ENCODE measurements around the gene FAM171A2. TPM values are rescaled to one million over a fixed set of nuclear protein-coding genes. Genes with fewer than 3 reads are reported as not detected.

FAM171A2 gene
- total RNA-seq, 4 donors from 2014 or later, result 1.0 to 8.1 (median 5.2) TPM

GRCh38 chr17:44308865-44309264 lies 54.8 kb downstream of the FAM171A2 start:
- Histone ChIP-seq H3K27ac (no peak overlapping the region), H3K4me3 (peak overlapping the region; percentile 23 to 55 (median 31)), H3K9me3 (no peaks in the 10 kb centered on the region), H3K4me1 (peaks cover 0 to 23% (median 15%) of the 10 kb centered on the region in 4 donors), H3K27me3 (peaks cover 0 to 57% of the 10 kb centered on the region in 2 donors), H3K36me3 (no peaks in the 10 kb centered on the region)
- DNase-seq (ENCODE audit: low spot score in 2 of 2), result no peak
- whole genome bisulfite sequencing, 2 donors, result 1% methylated on average over 15 of the region's 15 CpGs
- TF ChIP-seq POLR2A (IDR thresholded peaks at IDR 0.05) (no peak), EP300 (IDR thresholded peaks at IDR 0.05) (no peak), CTCF (IDR thresholded peaks at IDR 0.05) (no peak)

- H3K27me3 ChIP-seq, result peaks cover 0 to 57% of the 10 kb centered on the region in 2 donors
- peak within 1 kb of the TSS; percentile 23 to 55 (median 31) for H3K4me3 ChIP-seq
- peak; percentile 14 to 59 for TF ChIP-seq EP300 (IDR thresholded peaks at IDR 0.05)
- TF ChIP-seq CTCF (IDR thresholded peaks at IDR 0.05), result no peak
- TF ChIP-seq POLR2A (IDR thresholded peaks at IDR 0.05), result no peak
- no peaks in the 10 kb centered on the region for H3K36me3 ChIP-seq
- no peaks in the 10 kb centered on the region for H3K9me3 ChIP-seq
- peaks cover 0 to 23% (median 15%) of the 10 kb centered on the region in 4 donors for H3K4me1 ChIP-seq
- 0% methylated on average over 15 to 18 of the region's 39 CpGs for WGBS, 2 donors
- DNase-seq (ENCODE audit: low spot score in 2 of 2), result peak; percentile 37 to 69
- H3K27ac ChIP-seq, result peak within 1 kb of the TSS in 2 of 4 donors; percentile 29 to 72
These were observed 55.3 kb downstream of the FAM171A2 start, which contains the start of gene RUNDC3A for GRCh38 chr17:44308320-44308818. RUNDC3A (plus strand) TSS chr17:44308601; CDS start chr17:44308833, 232 bp downstream.

DNA sequence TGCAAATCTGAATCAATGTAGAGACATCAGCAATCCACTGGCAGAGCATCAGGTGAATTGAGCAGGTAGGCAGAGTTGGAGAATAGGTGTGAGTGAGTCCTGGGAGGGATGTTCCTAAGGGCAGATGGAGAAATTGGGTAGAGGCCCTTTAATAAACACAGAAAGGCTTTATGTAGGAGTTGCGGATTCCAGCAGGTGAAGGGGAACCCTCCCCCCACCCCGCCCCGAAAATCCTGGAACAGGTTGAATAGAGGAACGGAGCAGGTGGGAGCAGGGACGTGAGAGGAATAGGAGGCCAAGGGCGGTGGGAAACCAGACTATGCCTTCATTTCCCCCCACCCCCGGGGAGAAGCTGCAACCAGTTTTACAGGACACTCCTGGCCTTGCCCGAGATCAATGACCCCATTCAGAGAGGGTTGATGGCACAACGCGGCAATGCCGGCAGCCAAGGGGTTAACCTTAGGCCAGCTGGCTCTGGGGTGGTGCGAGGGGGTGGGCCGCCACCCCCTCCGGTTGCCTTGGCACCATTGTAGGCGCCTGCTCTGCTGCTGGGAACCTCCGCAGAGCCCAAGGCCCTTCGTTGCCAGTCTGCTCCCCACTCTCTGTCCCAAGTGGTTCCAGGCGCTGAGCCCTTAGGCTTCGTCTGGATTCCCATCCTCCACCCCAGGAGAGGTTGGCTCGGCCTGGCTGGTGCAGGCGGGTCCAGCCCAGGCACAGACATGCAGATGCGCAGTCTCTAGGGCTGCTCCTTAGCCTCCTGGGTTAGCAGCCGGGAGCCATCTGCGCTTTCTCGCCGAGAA lies 56.1 kb downstream of the FAM171A2 start:
- Histone ChIP-seq H3K4me1 (peaks cover 0 to 23% (median 15%) of the 10 kb centered on the region in 4 donors), H3K36me3 (no peaks in the 10 kb centered on the region), H3K27ac (peak overlapping the region in 2 of 4 donors; percentile 29 to 72), H3K9me3 (no peaks in the 10 kb centered on the region), H3K27me3 (peaks cover 0 to 57% of the 10 kb centered on the region in 2 donors), H3K4me3 (peak overlapping the region; percentile 23 to 55 (median 31))
- no peak for DNase-seq (ENCODE audit: low spot score in 2 of 2)
- WGBS, 2 donors, result 4 to 5% methylated on average over 14 to 21 of the region's 26 CpGs
- TF ChIP-seq CTCF (IDR thresholded peaks at IDR 0.05) (no peak), EP300 (IDR thresholded peaks at IDR 0.05) (no peak), POLR2A (IDR thresholded peaks at IDR 0.05) (no peak)

- no peak overlapping the region for H3K4me3 ChIP-seq
- peaks cover 0 to 23% (median 15%) of the 10 kb centered on the region in 4 donors for H3K4me1 ChIP-seq
- no peak for TF ChIP-seq CTCF (IDR thresholded peaks at IDR 0.05)
- no peak for TF ChIP-seq EP300 (IDR thresholded peaks at IDR 0.05)
- no peak for TF ChIP-seq POLR2A (IDR thresholded peaks at IDR 0.05)
- no peak overlapping the region for H3K27ac ChIP-seq
- H3K36me3 ChIP-seq, result no peaks in the 10 kb centered on the region
- no peak for DNase-seq (ENCODE audit: low spot score in 2 of 2)
- peaks cover 0 to 47% of the 10 kb centered on the region in 2 donors for H3K27me3 ChIP-seq
- H3K9me3 ChIP-seq, result no peaks in the 10 kb centered on the region
These were observed 59.0 kb downstream of the FAM171A2 start for GRCh38 chr17:44304651-44305050.

Small RNA genes lying within 50 kb of the gene (small RNA-seq; reads per million reads assigned to genes)
- gene RF00012 (not detected), gene RN7SL258P (not detected), gene RNU6-453P (not detected)

Other genes starting within 250 kb of the FAM171A2 start
- 100 to 1,000 TPM in 3 of 4 donors, 10 to 100 TPM in 1; 99.8 to 201 (median 125) TPM for gene HDAC5, start 240.2 kb downstream of the FAM171A2 start, total RNA-seq
- gene HROB, start 221.9 kb downstream of the FAM171A2 start, total RNA-seq, result 1 to 10 TPM; 1.5 to 2.7 (median 2.1) TPM
- gene ASB16, start 193.1 kb downstream of the FAM171A2 start, total RNA-seq, result 1 to 10 TPM in 1 of 4 donors, not detected in 3; 2.7 TPM
- 10 to 100 TPM; 28.6 to 41.2 (median 35.6) TPM for gene TMUB2, start 176.9 kb downstream of the FAM171A2 start, total RNA-seq
- gene ATXN7L3, start 164.0 kb downstream of the FAM171A2 start, total RNA-seq, result 10 to 100 TPM; 40.9 to 60.4 (median 52.7) TPM
- gene UBTF, start 144.2 kb downstream of the FAM171A2 start, total RNA-seq, result 10 to 100 TPM; 65.7 to 71.9 (median 69.3) TPM
- gene SLC4A1, start 95.7 kb downstream of the FAM171A2 start, total RNA-seq, result under 1 TPM in 1 of 4 donors, not detected in 3; 0.21 TPM
- not detected for gene RUNDC3A, start 55.3 kb downstream of the FAM171A2 start, total RNA-seq
- 10 to 100 TPM; 51.3 to 99.0 (median 70.9) TPM for gene SLC25A39, start 39.0 kb downstream of the FAM171A2 start, total RNA-seq
- gene GRN, start 18.6 kb downstream of the FAM171A2 start, total RNA-seq, result 100 to 1,000 TPM; 159 to 223 (median 188) TPM
- gene ITGA2B, start 25.8 kb upstream of the FAM171A2 start, total RNA-seq, result 1 to 10 TPM; 1.5 to 3.0 (median 2.8) TPM
- gene GPATCH8, start 139.6 kb upstream of the FAM171A2 start, total RNA-seq, result 10 to 100 TPM; 55.1 to 71.2 (median 59.8) TPM
- 10 to 100 TPM in 3 of 4 donors, 1 to 10 TPM in 1; 6.3 to 27.8 (median 16.2) TPM for gene FZD2, start 193.6 kb upstream of the FAM171A2 start, total RNA-seq

Data from tibial nerve (tissue), 4 donors.